HEK293T (cell line): ENCODE data around the gene TPO.

ENCODE experiments used
- CTCF ChIA-PET: fragments of 350-600 bp; formaldehyde crosslinking; extraction: SDS; loops from one replicate; lab custom pipeline; 2021; ENCODE audit warnings: antibody characterized with exemption, inconsistent platforms; lab: Yijun Ruan, JAX
- POLR2A ChIA-PET: fragments of 350-600 bp; formaldehyde crosslinking; extraction: SDS; loops from one replicate; lab custom pipeline; 2020; ENCODE audit warnings: antibody characterized with exemption, inconsistent platforms; lab: Yijun Ruan, JAX
- DNase-seq: peaks from one replicate; pipeline ENCODE4 v3.0.0; 2012; ENCODE audit warnings: mixed read lengths; ENCODE audit errors: extremely low spot score
- ARNT ChIP-seq: fragments of 450-650 bp; IDR thresholded peaks from 2 replicates; pipeline ENCODE4 v1.6.1; 2017; ENCODE audit warnings: mild to moderate bottlenecking
- BHLHE40 ChIP-seq: fragments of 450-650 bp; IDR thresholded peaks from 2 replicates; pipeline ENCODE4 v1.6.1; 2016; ENCODE audit warnings: mild to moderate bottlenecking, moderate library complexity, borderline replicate concordance
- CTBP1 ChIP-seq: fragments of 450-650 bp; IDR thresholded peaks from 2 replicates; pipeline ENCODE4 v1.6.1; 2016; ENCODE audit warnings: borderline replicate concordance
- ELF4 ChIP-seq: fragments of 450-650 bp; IDR thresholded peaks from 2 replicates; pipeline ENCODE4 v1.6.1; 2017; ENCODE audit warnings: antibody characterized with exemption
- FOXA1 ChIP-seq: fragments of 450-650 bp; IDR thresholded peaks from 2 replicates; pipeline ENCODE4 v1.6.1; 2016; ENCODE audit warnings: mild to moderate bottlenecking
- FOXK2 ChIP-seq: fragments of 450-650 bp; IDR thresholded peaks from 2 replicates; pipeline ENCODE4 v1.6.1; 2016; ENCODE audit warnings: mild to moderate bottlenecking
- FOXM1 ChIP-seq: fragments of 450-650 bp; IDR thresholded peaks from 2 replicates; pipeline ENCODE4 v1.6.1; 2017; ENCODE audit warnings: mild to moderate bottlenecking, borderline replicate concordance
- HDGF ChIP-seq: fragments of 450-650 bp; IDR thresholded peaks from 2 replicates; pipeline ENCODE4 v1.6.1; 2017; ENCODE audit warnings: antibody characterized with exemption, borderline replicate concordance
- L3MBTL2 ChIP-seq: fragments of 450-650 bp; conservative IDR thresholded peaks from 2 replicates; pipeline ENCODE4 v1.6.1; 2016; ENCODE audit warnings: mild to moderate bottlenecking
- LEF1 ChIP-seq: fragments of 450-650 bp; IDR thresholded peaks from 2 replicates; pipeline ENCODE4 v1.6.1; 2017; ENCODE audit warnings: mild to moderate bottlenecking, borderline replicate concordance
- NFRKB ChIP-seq: fragments of 450-650 bp; IDR thresholded peaks from 2 replicates; pipeline ENCODE4 v1.6.1; 2016; ENCODE audit warnings: mild to moderate bottlenecking, moderate library complexity
- SP1 ChIP-seq: fragments of 450-650 bp; IDR thresholded peaks from 2 replicates; pipeline ENCODE4 v1.6.1; 2017
- SUZ12 ChIP-seq: fragments of 450-650 bp; IDR thresholded peaks from 2 replicates; pipeline ENCODE4 v1.6.1; 2016; ENCODE audit warnings: mild to moderate bottlenecking
- TARDBP ChIP-seq: fragments of 450-650 bp; IDR thresholded peaks from 2 replicates; pipeline ENCODE4 v1.6.1; 2016
- ZNF384 ChIP-seq: fragments of 450-650 bp; IDR thresholded peaks from 2 replicates; pipeline ENCODE4 v1.6.1; 2016
- TF ChIP-seq, protein P1 (sequence below): fragments of 450-650 bp; IDR thresholded peaks from 2 replicates; pipeline ENCODE4 v1.6.1; 2016

TPO gene

DNA sequence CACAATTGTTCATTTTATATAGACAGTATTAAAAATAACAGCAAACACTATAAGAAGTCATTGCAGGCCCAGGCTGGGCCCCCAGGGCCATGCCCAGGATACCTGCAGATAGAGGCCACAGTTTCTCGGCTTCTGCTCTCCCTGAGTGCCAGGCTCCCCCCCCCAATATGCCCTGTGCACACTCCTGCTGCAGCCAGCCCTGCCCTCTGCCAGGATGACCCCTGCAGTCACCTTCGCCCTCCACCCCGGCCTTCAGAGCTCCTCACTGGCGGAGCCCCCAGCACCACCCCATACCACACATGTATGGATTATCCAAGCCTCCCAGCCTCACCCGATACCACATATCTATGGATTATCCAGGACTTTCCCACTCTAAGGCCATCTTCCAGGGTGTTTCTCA is 104.5 kb downstream of the TPO start:
- CTCF ChIA-PET = no interaction called here
- no peak for DNase-seq
- TF ChIP-seq ARNT = no peak
- TF ChIP-seq ZNF384 = no peak
- no peak for TF ChIP-seq HDGF
- TF ChIP-seq, protein P1, sequence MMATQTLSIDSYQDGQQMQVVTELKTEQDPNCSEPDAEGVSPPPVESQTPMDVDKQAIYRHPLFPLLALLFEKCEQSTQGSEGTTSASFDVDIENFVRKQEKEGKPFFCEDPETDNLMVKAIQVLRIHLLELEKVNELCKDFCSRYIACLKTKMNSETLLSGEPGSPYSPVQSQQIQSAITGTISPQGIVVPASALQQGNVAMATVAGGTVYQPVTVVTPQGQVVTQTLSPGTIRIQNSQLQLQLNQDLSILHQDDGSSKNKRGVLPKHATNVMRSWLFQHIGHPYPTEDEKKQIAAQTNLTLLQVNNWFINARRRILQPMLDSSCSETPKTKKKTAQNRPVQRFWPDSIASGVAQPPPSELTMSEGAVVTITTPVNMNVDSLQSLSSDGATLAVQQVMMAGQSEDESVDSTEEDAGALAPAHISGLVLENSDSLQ = no peak
- no peak for TF ChIP-seq TARDBP
- no peak for TF ChIP-seq FOXK2
- no peak for TF ChIP-seq NFRKB
- no peak for TF ChIP-seq L3MBTL2
- TF ChIP-seq SUZ12 = no peak
- no peak for TF ChIP-seq FOXM1
- TF ChIP-seq FOXA1 = no peak
- POLR2A ChIA-PET = no interaction called here

DNA sequence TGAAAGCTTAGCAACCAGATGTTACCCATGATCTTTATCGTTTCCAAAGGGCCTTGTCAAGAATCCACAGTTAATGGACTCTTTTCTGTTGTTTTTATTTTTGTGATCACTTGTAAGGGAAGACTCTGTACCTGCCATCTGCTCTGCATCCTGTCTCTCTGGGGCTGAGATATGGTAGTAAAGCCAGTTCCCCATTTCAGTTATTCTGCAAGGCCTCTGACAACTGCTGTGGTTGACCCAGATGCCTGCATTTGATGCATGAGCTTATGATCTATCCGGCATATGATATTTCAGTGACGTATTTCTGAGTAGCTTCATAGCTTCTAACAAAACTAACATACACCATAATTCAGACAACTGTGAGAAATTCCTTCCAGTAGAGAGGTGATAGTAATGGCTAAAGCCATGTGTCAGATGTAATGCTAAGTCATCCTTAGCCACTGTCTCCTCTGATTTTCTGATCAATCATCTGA is 105.1 kb downstream of the TPO start:
- no peak for DNase-seq
- TF ChIP-seq LEF1 = no peak
- no peak for TF ChIP-seq ZNF384
- TF ChIP-seq BHLHE40 = no peak
- no peak for TF ChIP-seq FOXK2
- no peak for TF ChIP-seq SUZ12
- no peak for TF ChIP-seq CTBP1
- TF ChIP-seq ARNT = no peak
- no peak for TF ChIP-seq FOXA1
- TF ChIP-seq L3MBTL2 = no peak
- TF ChIP-seq TARDBP = no peak
- TF ChIP-seq SP1 = no peak
- TF ChIP-seq NFRKB = no peak
- TF ChIP-seq, protein P1 = no peak
- no peak for TF ChIP-seq ELF4
- TF ChIP-seq FOXM1 = no peak
- CTCF ChIA-PET = interaction anchor here (0.6 kb wide), 1 partner anchor 788 kb away, joined by 3 read pairs; no protein-coding TSS in a partner anchor
- POLR2A ChIA-PET = no interaction called here

DNA sequence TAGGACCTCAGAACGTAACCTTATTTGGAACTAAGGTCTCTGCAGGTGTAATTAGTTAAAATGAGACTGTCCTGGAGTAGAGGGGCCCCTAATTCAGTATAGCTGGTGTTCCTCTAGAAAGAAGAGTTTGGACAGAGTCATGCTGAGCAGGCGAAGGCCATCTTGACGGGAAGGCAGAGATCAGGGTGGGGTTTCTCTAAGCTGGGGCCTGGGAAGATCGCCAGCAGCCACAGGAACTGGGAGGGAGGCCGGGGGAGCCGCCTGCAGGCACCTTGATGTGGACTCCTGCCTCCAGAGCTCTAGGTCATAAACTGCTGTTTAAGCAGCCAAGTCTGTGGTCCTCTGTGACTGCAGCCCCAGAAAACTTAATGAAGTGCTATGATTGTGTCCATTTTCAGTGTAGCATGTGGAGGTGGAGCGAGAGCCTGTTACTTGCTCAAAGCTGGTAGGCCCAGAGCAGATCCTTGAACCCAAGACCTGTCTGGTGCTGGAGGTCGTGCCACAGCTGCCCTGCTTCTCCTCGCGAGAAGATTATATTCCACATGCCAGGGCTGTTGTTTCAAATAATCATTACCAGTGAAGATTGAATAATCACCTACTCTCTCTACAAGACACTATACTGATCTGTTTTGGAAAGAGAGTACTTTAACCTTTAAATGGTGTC is 105.7 kb downstream of the TPO start:
- ChIA-PET CTCF (no interaction called here), POLR2A (no interaction called here)
- TF ChIP-seq ELF4 = no peak
- no peak for TF ChIP-seq LEF1
- TF ChIP-seq SUZ12 = no peak
- TF ChIP-seq FOXM1 = no peak
- no peak for TF ChIP-seq L3MBTL2
- no peak for TF ChIP-seq ZNF384
- TF ChIP-seq FOXA1 = no peak
- no peak for TF ChIP-seq SP1
- TF ChIP-seq ARNT = no peak
- TF ChIP-seq NFRKB = no peak
- no peak for TF ChIP-seq CTBP1
- TF ChIP-seq, protein P1 = no peak
- no peak for DNase-seq

GRCh38 chr2:1521191-1521877 is 108.1 kb downstream of the TPO start:
- CTCF ChIA-PET = no interaction called here
- no peak for DNase-seq

More at GRCh38 chr2:1521191-1521877, 108.1 kb downstream of the TPO start:
- TF ChIP-seq CTBP1 (no peak), ARNT (no peak), SUZ12 (no peak), FOXA1 (no peak), NFRKB (no peak), FOXM1 (no peak), LEF1 (no peak), ELF4 (no peak), ZNF384 (no peak), FOXK2 (no peak), SP1 (no peak), TARDBP (no peak), HDGF (no peak), L3MBTL2 (no peak), BHLHE40 (no peak)
- TF ChIP-seq, protein P1 = no peak
- POLR2A ChIA-PET = no interaction called here
